GM21447 (cell line): Measurements from ENCODE around the gene SAMSN1.

Experiments
- ATAC-seq: cut with Tn5 transposase; IDR thresholded peaks from one replicate; pipeline ENCODE4 v1.9.1; 2021; ENCODE audit not compliant: unreplicated experiment

Gene SAMSN1

DNA sequence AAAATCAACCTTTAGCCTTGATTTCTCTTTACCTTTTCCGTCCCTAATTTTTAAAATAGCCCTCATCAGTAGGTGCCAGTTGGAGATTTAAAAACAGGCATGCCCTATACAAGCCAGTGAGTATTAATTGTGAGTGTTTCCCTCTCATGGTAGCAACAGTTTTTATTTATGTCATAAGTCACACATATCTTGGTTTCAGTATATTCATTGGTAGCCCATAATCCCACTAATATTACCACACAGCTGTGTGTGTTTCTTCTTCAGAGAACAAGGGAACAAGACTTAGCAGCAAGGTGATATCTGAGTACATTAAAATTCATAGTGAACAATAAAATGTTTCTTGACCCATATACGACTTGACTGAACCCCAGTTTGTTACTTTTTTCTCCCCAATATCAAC is 94.6 kb downstream of the SAMSN1 start:
- ATAC-seq = no peak

DNA sequence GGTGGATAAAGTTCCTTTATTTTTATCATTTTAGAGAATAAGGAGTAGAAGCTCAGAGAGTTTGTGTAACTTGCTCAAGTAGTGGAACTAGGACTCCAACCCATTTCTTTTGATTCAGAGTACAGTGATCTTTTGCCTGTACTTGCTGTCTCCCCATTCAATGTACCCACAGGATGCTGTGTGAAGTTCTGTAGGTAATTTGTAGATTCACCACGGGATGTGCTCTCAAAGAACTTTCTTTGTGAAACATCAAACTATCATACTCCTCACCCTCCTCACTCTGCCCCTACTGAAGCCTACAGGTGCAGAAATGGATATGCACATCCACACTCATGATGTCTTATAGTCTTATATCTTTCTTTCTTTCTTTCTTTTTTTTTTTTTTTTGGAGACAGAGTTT is 97.3 kb downstream of the SAMSN1 start:
- no peak for ATAC-seq

DNA sequence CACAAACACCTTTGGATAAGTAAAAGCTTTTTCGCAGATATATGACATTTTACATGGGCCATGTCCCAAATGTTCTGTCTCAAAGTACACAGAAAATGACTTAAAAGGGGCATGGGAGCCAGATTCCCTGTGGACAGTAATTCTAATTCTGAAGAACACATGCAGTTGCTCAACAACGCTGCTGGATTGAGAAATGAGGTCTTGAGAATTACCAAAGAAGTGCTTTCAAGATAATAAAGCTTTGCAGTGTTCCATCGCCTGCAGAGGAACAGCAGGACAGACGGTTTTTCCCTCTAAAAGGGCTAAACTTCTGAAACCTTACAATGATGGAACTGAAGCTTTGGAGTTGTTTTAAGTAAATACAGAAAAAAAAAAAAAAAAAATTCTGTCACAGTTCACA is 107.9 kb downstream of the SAMSN1 start:
- no peak for ATAC-seq

DNA sequence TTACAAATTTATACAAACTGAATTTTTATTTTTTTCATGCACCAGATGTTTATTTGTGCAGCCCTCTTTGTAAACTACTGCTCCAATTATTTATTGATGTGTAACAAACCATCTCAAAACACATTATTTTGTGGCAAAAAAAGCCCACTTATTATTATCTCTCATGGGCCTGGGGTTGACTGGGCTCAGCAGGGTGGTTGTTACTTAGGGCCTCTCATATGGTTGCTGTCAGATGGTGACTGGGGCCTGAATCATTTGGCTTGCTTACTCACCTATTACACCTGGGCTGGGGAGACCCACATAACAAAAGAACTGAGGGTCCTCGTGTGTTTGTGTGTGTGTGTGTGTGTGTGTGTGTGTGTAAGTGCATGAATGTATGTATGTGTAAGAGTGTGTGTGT is 110.7 kb downstream of the SAMSN1 start:
- ATAC-seq = no peak
